ENCODE results near the gene SYT14. TPM values are rescaled to one million over a fixed set of nuclear protein-coding genes. Genes with fewer than 3 reads are reported as not detected.
A peak's percentile ranks its signal among the peaks of the same experiment; 100 is the strongest.

The SYT14 gene
- total RNA-seq, 1 experiment from 2014 or later: 10.3 TPM

GRCh38 chr1:210087058-210087457 lies 149.0 kb downstream of the SYT14 start:
- no peak overlapping the region for H2BK12ac ChIP-seq (ENCODE audit: insufficient read length, low read depth, low read length)
- H3K79me1 ChIP-seq (ENCODE audit: insufficient read depth, low read depth, low read length, poor library complexity, severe bottlenecking): no peaks in the 10 kb centered on the region
- H4K8ac ChIP-seq (replicated peaks; ENCODE audit: insufficient read length, low read depth, low read length): no peak overlapping the region
- DNase-seq: no peak
- H3K79me2 ChIP-seq (ENCODE audit: insufficient read depth, low read length): no peaks in the 10 kb centered on the region
- WGBS (ENCODE audit: extremely low coverage, insufficient read length, low lambda C conversion rate): no CpG with 5 or more reads among the region's 6 CpGs
- no peak overlapping the region for H3K23ac ChIP-seq (ENCODE audit: insufficient read length, low read depth, low read length)
- no peak overlapping the region; the same call in 1 of the 2 replicates for H3K14ac ChIP-seq (ENCODE audit: insufficient read depth, low read length)
- no peaks in the 10 kb centered on the region for H3K9me3 ChIP-seq (ENCODE audit: control insufficient read depth, low read depth, low read length)
- no peak overlapping the region for H2BK20ac ChIP-seq (ENCODE audit: low read depth, low read length, poor library complexity, severe bottlenecking)
- Mint-ChIP-seq H3K27me3 (ENCODE audit: low read depth) (no peaks in the 10 kb centered on the region), H3K27ac (peak overlapping the region in 2 of 3 experiments; percentile 26 to 50; a peak in 2 of 7 replicates), H3K4me1 (no peaks in the 10 kb centered on the region), H3K36me3 (ENCODE audit: insufficient read depth in 1 of 3, low read depth in 3 of 3) (peaks cover 4 to 14% (median 12%) of the 10 kb centered on the region in 3 experiments), H3K4me3 (no peak overlapping the region), H3K9me3 (peaks cover 0 to 3% of the 10 kb centered on the region in 2 experiments; a peak in 2 of 5 replicates)
- no peak overlapping the region for H3K27ac ChIP-seq (ENCODE audit: insufficient read length, low read depth, low read length)
- H3K4ac ChIP-seq (ENCODE audit: low read depth, low read length): no peak overlapping the region
- H2BK15ac ChIP-seq (ENCODE audit: low read depth, low read length): no peak overlapping the region
- H2BK120ac ChIP-seq (ENCODE audit: low read depth, low read length, poor library complexity, severe bottlenecking): no peak overlapping the region
- no peak overlapping the region for H3T11ph ChIP-seq (ENCODE audit: low read length)
- H4K91ac ChIP-seq (ENCODE audit: insufficient read length, low read depth, low read length): no peak overlapping the region
- no peak overlapping the region for H2AFZ ChIP-seq (ENCODE audit: low read length)
- no peak for TF ChIP-seq CTCF (conservative IDR thresholded peaks at IDR 0.05)
- H3K4me2 ChIP-seq (ENCODE audit: insufficient read depth, insufficient read length, low read length): no peak overlapping the region
- no peak overlapping the region for H2AK5ac ChIP-seq (ENCODE audit: insufficient read length, low read length)
- H4K5ac ChIP-seq (ENCODE audit: insufficient read length, low read depth, low read length): no peak overlapping the region
- no peaks in the 10 kb centered on the region for H4K20me1 ChIP-seq (ENCODE audit: control insufficient read depth, insufficient read depth, insufficient read length)
- no peaks in the 10 kb centered on the region for H3K23me2 ChIP-seq (ENCODE audit: insufficient read length, low read depth, low read length, poor library complexity, severe bottlenecking)
- H3K9ac ChIP-seq (ENCODE audit: extremely low read depth, insufficient read length, low read length): no peak overlapping the region
- H2BK5ac ChIP-seq (ENCODE audit: insufficient read length, low read length): no peak overlapping the region
- H3K4me1 ChIP-seq (ENCODE audit: insufficient read depth, low read length): no peaks in the 10 kb centered on the region
- H3K18ac ChIP-seq (ENCODE audit: insufficient read length, low read depth, low read length): no peak overlapping the region
- no peak overlapping the region for H3K56ac ChIP-seq (ENCODE audit: insufficient read length, low read depth, low read length)
- no peaks in the 10 kb centered on the region for H3K27me3 ChIP-seq (ENCODE audit: insufficient read depth, low read length)
